Neural progenitor cell (in vitro differentiated cells): ENCODE results near the gene LIPJ. TPM values are rescaled to one million over a fixed set of nuclear protein-coding genes. Genes with fewer than 3 reads are reported as not detected.

ENCODE experiments used
- DNase-seq: peaks from one replicate; pipeline ENCODE4 v3.0.0-alpha.2; 2016; ENCODE audit warnings: low spot score
- H2AFZ ChIP-seq: fragments of 200-600 bp; sonication (generic); replicated peaks from 2 replicates; pipeline ENCODE4 v1.6.1; 2016; ENCODE audit warnings: antibody characterized with exemption
- H3F3A ChIP-seq: fragments of 200-600 bp; sonication (generic); 2 replicates; pipeline ENCODE4 v1.6.1; 2016; ENCODE audit warnings: antibody characterized with exemption, low read depth
- H3K27ac ChIP-seq: fragments of 200-600 bp; sonication (generic); 2 replicates; pipeline ENCODE4 v1.5.1; 2016; ENCODE audit warnings: mild to moderate bottlenecking
- H3K27me3 ChIP-seq: fragments of 200-600 bp; sonication (generic); 2 replicates; pipeline ENCODE4 v1.6.1; 2016; ENCODE audit warnings: mild to moderate bottlenecking, moderate library complexity
- H3K36me3 ChIP-seq: fragments of 200-600 bp; sonication (generic); 2 replicates; pipeline ENCODE4 v1.5.1; 2016
- H3K4me1 ChIP-seq: fragments of 200-600 bp; sonication (generic); 2 replicates; pipeline ENCODE4 v1.6.1; 2016; ENCODE audit warnings: mixed run types
- H3K4me2 ChIP-seq: fragments of 200-600 bp; sonication (generic); 2 replicates; pipeline ENCODE4 v1.6.1; 2016
- H3K4me3 ChIP-seq: fragments of 200-600 bp; sonication (generic); 2 replicates; pipeline ENCODE4 v1.5.1; 2016
- H3K79me2 ChIP-seq: fragments of 200-600 bp; sonication (generic); 2 replicates; pipeline ENCODE4 v1.6.1; 2016; ENCODE audit warnings: low read depth
- H3K9ac ChIP-seq: fragments of 200-600 bp; sonication (generic); 2 replicates; pipeline ENCODE4 v1.6.1; 2016
- H3K9me3 ChIP-seq: fragments of 200-600 bp; sonication (generic); 2 replicates; pipeline ENCODE4 v1.5.1; 2016; ENCODE audit warnings: low read depth
- H4K20me1 ChIP-seq: fragments of 200-600 bp; sonication (generic); 2 replicates; pipeline ENCODE4 v1.6.1; 2016; ENCODE audit warnings: low read depth
- H3K27ac Mint-ChIP-seq: 3 replicates; pipeline ENCODE4 v1.8.0; 2021; ENCODE audit warnings: mixed read lengths
- H3K27me3 Mint-ChIP-seq: 2 replicates; pipeline ENCODE4 v1.8.0; 2022; ENCODE audit warnings: low read depth, mild to moderate bottlenecking, inconsistent platforms, moderate library complexity, mixed read lengths; ENCODE audit not compliant: insufficient read depth
- H3K36me3 Mint-ChIP-seq: 3 replicates; pipeline ENCODE4 v1.8.0; 2021; ENCODE audit warnings: mixed read lengths
- H3K4me1 Mint-ChIP-seq: 3 replicates; pipeline ENCODE4 v1.8.0; 2021; ENCODE audit warnings: mixed read lengths
- H3K4me3 Mint-ChIP-seq: 3 replicates; pipeline ENCODE4 v1.8.0; 2021; ENCODE audit warnings: mild to moderate bottlenecking, moderate library complexity, mixed read lengths
- H3K9me3 Mint-ChIP-seq: 3 replicates; pipeline ENCODE4 v1.8.0; 2020; ENCODE audit warnings: mixed read lengths
- EZH2 ChIP-seq: fragments of 200-600 bp; sonication (generic); IDR thresholded peaks from 2 replicates; pipeline ENCODE4 v1.6.1; 2017; ENCODE audit warnings: antibody characterized with exemption, mild to moderate bottlenecking, moderate library complexity
- EZH2phosphoT487 ChIP-seq: fragments of 200-600 bp; sonication (generic); IDR thresholded peaks from 2 replicates; pipeline ENCODE4 v1.6.1; 2017; ENCODE audit warnings: antibody characterized with exemption
- small RNA-seq: library from RNA; depleted of rRNA; stranded (forward); fragments of <200 nt; gene quantifications from one replicate; pipeline ENCODE3, GENCODE V24; 2015
- total RNA-seq: library from RNA; depleted of rRNA; stranded (reverse); fragments of >200 nt; gene quantifications from 2 replicates; pipeline ENCODE4 v1.2.3, GENCODE V29; 2015; ENCODE audit warnings: low replicate concordance
- TF ChIP-seq, protein P1 (sequence below): fragments of 200-600 bp; sonication (generic); IDR thresholded peaks from 2 replicates; pipeline ENCODE4 v1.5.1; 2017; ENCODE audit warnings: antibody characterized with exemption, mild to moderate bottlenecking

LIPJ gene
- total RNA-seq, 1 donor from 2014 or later: 0.39 TPM

DNA sequence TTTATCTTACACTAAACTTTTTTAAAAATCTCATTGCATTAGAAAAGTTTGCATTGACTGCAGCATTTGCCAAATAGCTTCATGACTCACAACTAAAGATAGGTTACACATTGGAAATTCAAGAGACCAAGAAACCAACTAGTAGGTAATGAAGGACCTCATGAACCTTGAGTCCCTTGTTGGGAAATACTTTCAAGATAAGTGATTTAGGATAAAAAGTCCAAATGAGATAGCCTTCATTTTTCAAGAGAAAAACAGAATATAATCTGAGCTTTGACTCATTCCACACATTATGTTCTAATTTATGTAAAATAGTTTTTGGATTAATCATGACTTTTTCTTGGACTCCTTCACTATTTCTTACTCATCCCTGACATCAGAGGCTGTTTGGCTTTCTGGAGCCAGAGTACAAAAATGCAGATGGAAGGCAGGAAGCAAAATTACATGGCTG, 64.6 kb downstream of the LIPJ start:
- H3K27ac ChIP-seq: no peak overlapping the region
- no peaks in the 10 kb centered on the region for H3K79me2 ChIP-seq
- Mint-ChIP-seq H3K4me1 (no peaks in the 10 kb centered on the region), H3K9me3 (no peaks in the 10 kb centered on the region), H3K27ac (no peak overlapping the region), H3K36me3 (no peaks in the 10 kb centered on the region), H3K27me3 (no peaks in the 10 kb centered on the region), H3K4me3 (no peak overlapping the region)
- no peak overlapping the region for H3K4me2 ChIP-seq
- TF ChIP-seq EZH2 (no peak), EZH2phosphoT487 (no peak)
- TF ChIP-seq, protein P1, sequence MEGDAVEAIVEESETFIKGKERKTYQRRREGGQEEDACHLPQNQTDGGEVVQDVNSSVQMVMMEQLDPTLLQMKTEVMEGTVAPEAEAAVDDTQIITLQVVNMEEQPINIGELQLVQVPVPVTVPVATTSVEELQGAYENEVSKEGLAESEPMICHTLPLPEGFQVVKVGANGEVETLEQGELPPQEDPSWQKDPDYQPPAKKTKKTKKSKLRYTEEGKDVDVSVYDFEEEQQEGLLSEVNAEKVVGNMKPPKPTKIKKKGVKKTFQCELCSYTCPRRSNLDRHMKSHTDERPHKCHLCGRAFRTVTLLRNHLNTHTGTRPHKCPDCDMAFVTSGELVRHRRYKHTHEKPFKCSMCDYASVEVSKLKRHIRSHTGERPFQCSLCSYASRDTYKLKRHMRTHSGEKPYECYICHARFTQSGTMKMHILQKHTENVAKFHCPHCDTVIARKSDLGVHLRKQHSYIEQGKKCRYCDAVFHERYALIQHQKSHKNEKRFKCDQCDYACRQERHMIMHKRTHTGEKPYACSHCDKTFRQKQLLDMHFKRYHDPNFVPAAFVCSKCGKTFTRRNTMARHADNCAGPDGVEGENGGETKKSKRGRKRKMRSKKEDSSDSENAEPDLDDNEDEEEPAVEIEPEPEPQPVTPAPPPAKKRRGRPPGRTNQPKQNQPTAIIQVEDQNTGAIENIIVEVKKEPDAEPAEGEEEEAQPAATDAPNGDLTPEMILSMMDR: no peak
- H2AFZ ChIP-seq: no peak overlapping the region
- DNase-seq: no peak
- H3K9me3 ChIP-seq: no peaks in the 10 kb centered on the region
- H3K4me1 ChIP-seq: no peaks in the 10 kb centered on the region
- no peaks in the 10 kb centered on the region for H3F3A ChIP-seq
- H4K20me1 ChIP-seq: no peaks in the 10 kb centered on the region
- no peaks in the 10 kb centered on the region for H3K36me3 ChIP-seq
- H3K27me3 ChIP-seq: no peaks in the 10 kb centered on the region
- H3K9ac ChIP-seq: no peak overlapping the region
- no peak overlapping the region for H3K4me3 ChIP-seq

DNA sequence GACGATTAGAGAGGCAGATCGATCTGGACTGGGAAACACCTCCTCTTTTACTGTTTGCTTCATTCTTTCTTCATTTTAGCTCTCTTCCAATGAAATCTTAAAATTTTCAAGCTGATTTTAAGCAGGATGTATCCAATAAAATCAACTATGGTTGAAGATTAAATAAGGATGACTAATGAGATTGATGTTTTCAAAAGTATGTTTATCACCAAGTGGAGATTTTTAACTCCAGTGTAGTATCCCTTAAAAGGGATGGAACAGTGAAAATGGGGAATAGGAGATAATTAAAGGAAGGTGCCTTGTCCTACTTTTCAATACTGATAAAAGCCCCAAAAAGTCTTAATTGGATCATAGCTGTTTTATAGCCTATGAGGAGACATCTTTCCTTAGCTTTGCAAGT, 66.1 kb downstream of the LIPJ start:
- Histone ChIP-seq H3K4me2 (no peak overlapping the region), H3K4me1 (no peaks in the 10 kb centered on the region), H3K9ac (no peak overlapping the region), H3K36me3 (no peaks in the 10 kb centered on the region), H3K9me3 (no peaks in the 10 kb centered on the region), H3K4me3 (no peak overlapping the region), H3K27ac (no peak overlapping the region), H3K27me3 (no peaks in the 10 kb centered on the region), H3K79me2 (no peaks in the 10 kb centered on the region), H4K20me1 (no peaks in the 10 kb centered on the region), H3F3A (no peaks in the 10 kb centered on the region), H2AFZ (no peak overlapping the region)
- no peaks in the 10 kb centered on the region for H3K4me1 Mint-ChIP-seq
- no peak overlapping the region for H3K27ac Mint-ChIP-seq
- H3K4me3 Mint-ChIP-seq: no peak overlapping the region
- H3K27me3 Mint-ChIP-seq: no peaks in the 10 kb centered on the region
- H3K36me3 Mint-ChIP-seq: no peaks in the 10 kb centered on the region
- no peak for TF ChIP-seq EZH2phosphoT487
- TF ChIP-seq EZH2: no peak
- TF ChIP-seq, protein P1: no peak
- no peaks in the 10 kb centered on the region for H3K9me3 Mint-ChIP-seq
- no peak for DNase-seq

Small RNA genes lying within 50 kb of the gene (small RNA-seq; reads per million reads assigned to genes)
- not detected for gene RF00019

Other genes with a start within 250 kb of the LIPJ start
- 9.1 and 11.9 TPM in 2 replicates for gene RNLS, start 3.4 kb upstream of the LIPJ start, total RNA-seq
- not detected in 2 replicates for gene LIPF, start 77.7 kb downstream of the LIPJ start, total RNA-seq
- gene LIPK, start 119.5 kb downstream of the LIPJ start, total RNA-seq: not detected in 2 replicates
- not detected in 2 replicates for gene LIPN, start 173.3 kb downstream of the LIPJ start, total RNA-seq
- gene LIPM, start 216.0 kb downstream of the LIPJ start, total RNA-seq: not detected in 2 replicates